ENCODE measurements around the gene MYL4. TPM values are rescaled to one million over a fixed set of nuclear protein-coding genes. Genes with fewer than 3 reads are reported as not detected.

MYL4 gene
- total RNA-seq, 1 experiment from 2014 or later: 0.66 TPM

GRCh38 chr17:47204722-47205418, 4.3 kb upstream of the MYL4 start:
- Mint-ChIP-seq H3K4me1 (peaks cover 14 to 26% of the 10 kb centered on the region in 2 experiments), H3K36me3 (ENCODE audit: insufficient read depth in 1 of 3, low read depth in 3 of 3) (no peaks in the 10 kb centered on the region), H3K27me3 (ENCODE audit: low read depth) (peaks cover 1% of the 10 kb centered on the region), H3K9me3 (no peaks in the 10 kb centered on the region), H3K4me3 (no peak overlapping the region), H3K27ac (no peak overlapping the region; a peak in 1 of 7 replicates)
- H4K91ac ChIP-seq (ENCODE audit: insufficient read length, low read depth, low read length): no peak overlapping the region
- no peaks in the 10 kb centered on the region for H3K79me1 ChIP-seq (ENCODE audit: insufficient read depth, low read depth, low read length, poor library complexity, severe bottlenecking)
- no peak overlapping the region for H2BK15ac ChIP-seq (ENCODE audit: low read depth, low read length)
- no peaks in the 10 kb centered on the region; the same call in 1 of the 2 replicates for H3K27me3 ChIP-seq (ENCODE audit: insufficient read depth, low read length)
- no peak overlapping the region for H3K9ac ChIP-seq (ENCODE audit: extremely low read depth, insufficient read length, low read length)
- no CpG with 5 or more reads among the region's 6 CpGs for WGBS (ENCODE audit: extremely low coverage, insufficient read length, low lambda C conversion rate)
- H4K20me1 ChIP-seq (ENCODE audit: control insufficient read depth, insufficient read depth, insufficient read length): no peaks in the 10 kb centered on the region
- no peak overlapping the region for H3T11ph ChIP-seq (ENCODE audit: low read length)
- H3K27ac ChIP-seq (ENCODE audit: insufficient read length, low read depth, low read length): no peak overlapping the region
- no peak overlapping the region for H2BK12ac ChIP-seq (ENCODE audit: insufficient read length, low read depth, low read length)
- no peak for DNase-seq
- peak overlapping the region; percentile 42 for H2AFZ ChIP-seq (ENCODE audit: low read length)
- H4K8ac ChIP-seq (replicated peaks; ENCODE audit: insufficient read length, low read depth, low read length): no peak overlapping the region
- H2BK20ac ChIP-seq (ENCODE audit: low read depth, low read length, poor library complexity, severe bottlenecking): no peak overlapping the region
- H3K4ac ChIP-seq (ENCODE audit: low read depth, low read length): no peak overlapping the region
- no peak overlapping the region for H3K56ac ChIP-seq (ENCODE audit: insufficient read length, low read depth, low read length)
- H3K4me2 ChIP-seq (ENCODE audit: insufficient read depth, insufficient read length, low read length): no peak overlapping the region
- peak overlapping the region; percentile 41; the same call in 1 of the 2 replicates for H3K14ac ChIP-seq (ENCODE audit: insufficient read depth, low read length)
- no peaks in the 10 kb centered on the region for H3K79me2 ChIP-seq (ENCODE audit: insufficient read depth, low read length)
- H3K9me3 ChIP-seq (ENCODE audit: control insufficient read depth, low read depth, low read length): no peaks in the 10 kb centered on the region
- H2AK5ac ChIP-seq (ENCODE audit: insufficient read length, low read length): no peak overlapping the region
- H2BK5ac ChIP-seq (ENCODE audit: insufficient read length, low read length): no peak overlapping the region
- H3K23me2 ChIP-seq (ENCODE audit: insufficient read length, low read depth, low read length, poor library complexity, severe bottlenecking): no peaks in the 10 kb centered on the region
- H4K5ac ChIP-seq (ENCODE audit: insufficient read length, low read depth, low read length): no peak overlapping the region
- TF ChIP-seq, protein P1, sequence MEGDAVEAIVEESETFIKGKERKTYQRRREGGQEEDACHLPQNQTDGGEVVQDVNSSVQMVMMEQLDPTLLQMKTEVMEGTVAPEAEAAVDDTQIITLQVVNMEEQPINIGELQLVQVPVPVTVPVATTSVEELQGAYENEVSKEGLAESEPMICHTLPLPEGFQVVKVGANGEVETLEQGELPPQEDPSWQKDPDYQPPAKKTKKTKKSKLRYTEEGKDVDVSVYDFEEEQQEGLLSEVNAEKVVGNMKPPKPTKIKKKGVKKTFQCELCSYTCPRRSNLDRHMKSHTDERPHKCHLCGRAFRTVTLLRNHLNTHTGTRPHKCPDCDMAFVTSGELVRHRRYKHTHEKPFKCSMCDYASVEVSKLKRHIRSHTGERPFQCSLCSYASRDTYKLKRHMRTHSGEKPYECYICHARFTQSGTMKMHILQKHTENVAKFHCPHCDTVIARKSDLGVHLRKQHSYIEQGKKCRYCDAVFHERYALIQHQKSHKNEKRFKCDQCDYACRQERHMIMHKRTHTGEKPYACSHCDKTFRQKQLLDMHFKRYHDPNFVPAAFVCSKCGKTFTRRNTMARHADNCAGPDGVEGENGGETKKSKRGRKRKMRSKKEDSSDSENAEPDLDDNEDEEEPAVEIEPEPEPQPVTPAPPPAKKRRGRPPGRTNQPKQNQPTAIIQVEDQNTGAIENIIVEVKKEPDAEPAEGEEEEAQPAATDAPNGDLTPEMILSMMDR (conservative IDR thresholded peaks at IDR 0.05): no peak
- H2BK120ac ChIP-seq (ENCODE audit: low read depth, low read length, poor library complexity, severe bottlenecking): no peak overlapping the region
- peaks cover 10% of the 10 kb centered on the region for H3K4me1 ChIP-seq (ENCODE audit: insufficient read depth, low read length)
- H3K18ac ChIP-seq (ENCODE audit: insufficient read length, low read depth, low read length): no peak overlapping the region
- H3K23ac ChIP-seq (ENCODE audit: insufficient read length, low read depth, low read length): no peak overlapping the region
